ENCODE measurements around the gene SORCS1. TPM values are rescaled to one million over a fixed set of nuclear protein-coding genes. Genes with fewer than 3 reads are reported as not detected.
"Not testable (repeated sequence)": the region's sequence is repeated elsewhere in the genome, so short reads cannot be mapped to it uniquely, and the experiment has no call there.

SORCS1 gene
- total RNA-seq, 1 donor from 2014 or later, result not detected

DNA sequence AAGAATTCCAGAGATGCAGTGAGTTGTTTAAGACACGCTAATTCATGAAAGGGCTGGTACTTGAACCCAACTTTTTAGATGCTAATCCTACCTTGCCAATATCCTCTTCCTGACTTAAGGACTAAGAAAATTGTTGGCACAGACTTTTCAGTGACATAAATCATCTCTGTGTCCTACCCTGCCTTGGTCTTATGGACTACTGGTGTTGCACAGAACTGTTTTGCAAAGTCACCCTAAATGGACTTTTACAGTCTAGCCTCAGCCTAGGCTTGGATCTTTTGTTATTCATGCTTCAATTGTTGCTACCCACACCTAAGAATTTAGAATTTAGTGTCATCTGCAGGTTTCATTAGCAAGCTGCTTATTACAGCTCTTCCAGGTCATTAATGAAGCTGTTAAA, 112.7 kb downstream of the SORCS1 start:
- intact Hi-C loops (cut with micrococcal nuclease), result no loop called here

GRCh38 chr10:107043461-107043860, 121.0 kb downstream of the SORCS1 start:
- intact Hi-C loops (cut with micrococcal nuclease), result no loop called here

DNA sequence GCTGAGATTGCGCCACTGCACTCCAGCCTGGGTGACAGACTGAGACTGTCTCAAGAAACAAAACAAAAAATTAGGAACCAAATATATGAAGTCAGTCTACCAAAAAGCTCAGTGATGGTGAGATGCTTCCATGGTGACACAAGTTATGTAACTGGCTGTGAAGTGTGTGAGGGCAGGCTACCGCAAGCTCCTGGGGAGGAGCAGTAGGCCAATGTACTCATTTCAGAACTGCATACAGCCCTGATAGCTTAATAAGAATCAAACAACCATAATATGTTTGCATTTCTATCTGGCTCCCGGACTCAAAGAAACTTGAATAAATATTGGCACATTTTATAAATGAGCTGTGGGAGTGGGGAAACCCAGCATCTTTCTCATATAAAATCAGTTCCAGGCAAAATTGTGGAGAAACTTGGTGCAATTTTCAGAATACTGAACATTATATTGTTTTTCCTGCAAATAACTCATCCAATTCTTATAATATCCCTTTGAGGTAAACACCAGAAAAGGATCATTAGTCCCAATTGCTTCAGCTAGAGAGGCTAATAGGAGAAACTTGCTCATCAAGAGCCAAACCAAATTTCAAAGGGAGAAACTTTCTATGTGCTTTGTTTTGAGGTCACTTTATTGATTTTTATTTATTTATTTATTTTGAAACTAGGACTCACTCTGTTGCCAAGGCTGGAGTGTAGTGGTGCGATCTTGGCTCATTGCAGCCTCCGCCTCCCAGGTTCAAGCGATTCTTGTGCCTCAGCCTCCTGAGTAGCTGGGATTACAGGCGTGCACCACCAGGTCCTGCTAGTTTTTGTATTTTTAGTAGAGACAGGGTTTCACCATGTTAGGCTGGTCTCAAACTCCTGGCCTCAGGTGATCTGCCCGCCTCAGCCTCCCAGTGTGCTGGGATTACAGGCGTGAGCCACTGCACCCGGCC, 127.0 kb downstream of the SORCS1 start:
- intact Hi-C loops (cut with micrococcal nuclease), result no loop called here

DNA sequence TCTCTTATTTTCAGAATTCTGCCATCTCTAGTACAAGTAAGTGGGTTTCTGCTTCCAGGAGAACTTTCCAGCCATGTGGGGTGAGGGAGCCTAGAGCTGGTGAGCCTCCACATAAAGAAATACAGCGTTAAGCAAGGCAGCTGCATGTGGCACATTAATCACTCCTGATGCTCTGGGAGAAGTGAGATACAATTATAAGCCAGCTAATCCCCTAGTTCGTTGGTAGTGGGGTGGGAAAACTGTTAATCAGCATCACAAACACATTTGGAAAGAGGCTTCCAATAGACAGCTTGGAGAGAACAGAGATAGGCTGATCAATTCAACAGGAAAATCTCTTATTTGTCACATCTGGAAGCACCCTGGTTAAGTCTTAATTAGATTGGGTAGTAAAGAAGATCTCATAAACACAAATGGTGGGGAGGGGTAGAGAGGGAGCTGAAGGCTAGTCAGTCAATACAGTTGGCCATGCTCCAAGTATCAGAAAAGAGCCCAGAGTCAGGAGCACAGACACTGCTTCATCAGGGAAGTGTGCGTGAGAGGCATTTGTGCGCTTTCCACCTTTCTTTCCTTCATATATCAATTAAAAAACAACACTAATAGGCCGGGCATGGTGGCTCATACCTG, 130.6 kb downstream of the SORCS1 start:
- intact Hi-C loops (cut with micrococcal nuclease), result no loop called here

GRCh38 chr10:107032700-107033401, 131.7 kb downstream of the SORCS1 start:
- intact Hi-C loops (cut with micrococcal nuclease), result no loop called here

- intact Hi-C loops (cut with micrococcal nuclease), result no loop called here
These were observed 132.4 kb downstream of the SORCS1 start for GRCh38 chr10:107031931-107032699.

- intact Hi-C loops (cut with micrococcal nuclease), result no loop called here
These were observed 136.3 kb downstream of the SORCS1 start for GRCh38 chr10:107028236-107028635.

- intact Hi-C loops (cut with micrococcal nuclease), result no loop called here
These were observed 138.8 kb downstream of the SORCS1 start for GRCh38 chr10:107025676-107026075.

- intact Hi-C loops (cut with micrococcal nuclease), result not testable (repeated sequence)
These were observed 140.5 kb downstream of the SORCS1 start for GRCh38 chr10:107024033-107024432.

DNA sequence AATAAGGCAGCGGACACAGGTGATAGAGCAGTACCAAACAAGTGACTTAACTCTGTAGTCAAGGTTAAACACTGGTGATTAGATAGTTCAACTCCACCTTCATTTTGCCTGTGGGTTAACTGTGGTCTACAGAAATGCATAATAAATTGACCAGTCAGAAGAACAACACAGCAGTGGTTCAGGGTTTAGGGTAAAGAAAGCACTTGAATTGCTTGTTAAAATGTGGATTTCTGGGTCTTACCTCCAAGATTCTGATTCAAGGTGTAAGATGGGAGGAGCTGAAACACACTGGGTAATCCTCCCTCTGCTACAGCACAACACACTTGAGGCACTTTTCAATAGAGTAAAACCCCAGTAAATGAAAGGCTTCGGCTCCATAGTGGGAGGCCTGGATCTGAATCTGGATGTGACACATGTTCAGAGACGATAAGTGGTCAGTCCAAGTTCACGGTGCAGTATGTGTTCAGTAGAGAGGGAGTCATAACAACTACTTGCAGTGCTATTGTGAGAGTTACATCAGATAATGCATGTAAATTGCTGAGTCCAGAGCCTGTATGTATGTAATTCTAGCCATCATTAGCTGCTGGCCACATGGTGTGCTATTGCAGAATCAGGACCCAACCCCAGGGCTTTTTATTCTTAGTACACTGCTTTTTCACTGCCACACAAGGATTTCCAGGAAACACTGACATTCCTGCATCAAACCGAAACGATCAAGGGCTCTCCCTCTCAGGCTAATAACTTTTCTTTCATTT, 141.7 kb downstream of the SORCS1 start:
- intact Hi-C loops (cut with micrococcal nuclease), result no loop called here

- intact Hi-C loops (cut with micrococcal nuclease), result no loop called here
These were observed 145.4 kb downstream of the SORCS1 start for GRCh38 chr10:107019154-107019553.

DNA sequence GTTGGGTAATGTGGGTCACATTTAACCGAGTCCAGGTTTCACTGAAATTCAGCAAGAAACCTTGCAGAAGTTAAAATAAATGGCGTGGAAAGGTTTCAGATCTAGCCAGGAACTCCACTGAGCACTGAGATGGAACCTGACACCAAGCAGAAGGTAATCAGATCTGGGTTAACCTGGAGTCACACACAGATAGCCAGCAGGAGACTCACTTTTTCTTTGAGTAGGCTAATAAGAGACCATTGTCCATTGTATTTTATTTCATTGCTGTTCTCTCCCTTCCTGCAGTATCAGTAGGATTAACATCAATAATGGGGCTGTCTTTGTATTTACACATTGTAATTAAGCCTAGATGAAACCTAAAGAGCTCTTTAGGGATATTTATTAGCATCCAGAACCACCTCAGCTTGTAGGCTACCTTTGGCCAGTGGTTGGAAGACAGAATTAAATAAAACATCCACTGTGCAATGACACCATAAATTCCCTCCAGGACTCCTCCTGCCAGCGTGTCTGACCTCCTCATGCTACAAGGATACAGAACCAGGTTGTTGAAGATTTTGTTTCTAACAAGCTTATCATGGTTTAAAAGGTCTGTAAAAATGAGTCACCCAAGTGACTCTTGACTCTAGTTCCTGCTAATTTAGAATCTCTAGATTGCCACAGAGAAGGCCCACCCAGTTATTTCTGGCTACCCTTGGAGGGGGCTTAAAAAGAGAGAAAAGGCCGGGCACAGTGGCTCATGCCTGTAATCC, 151.1 kb downstream of the SORCS1 start:
- intact Hi-C loops (cut with micrococcal nuclease), result no loop called here

GRCh38 chr10:107011992-107012391, 152.5 kb downstream of the SORCS1 start:
- intact Hi-C loops (cut with micrococcal nuclease), result no loop called here

DNA sequence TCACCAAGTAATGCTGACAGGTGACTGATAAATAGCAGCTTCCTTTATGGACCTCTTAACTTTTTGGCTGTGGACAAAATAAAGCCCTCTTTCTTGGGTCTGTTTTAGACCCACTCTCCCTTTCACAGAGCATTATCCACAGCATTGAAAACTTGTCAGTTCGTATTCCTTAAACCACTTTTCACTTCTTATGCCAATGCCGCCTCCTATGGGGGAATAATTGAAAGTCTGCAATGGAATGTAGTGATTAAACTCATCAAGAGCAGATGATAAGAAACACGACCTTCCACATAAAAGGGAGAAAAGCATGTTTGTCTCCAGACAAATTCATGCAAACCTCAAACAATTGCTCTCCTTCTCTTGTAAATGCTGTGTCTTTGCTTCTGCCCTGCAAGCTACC, 153.4 kb downstream of the SORCS1 start:
- intact Hi-C loops (cut with micrococcal nuclease), result no loop called here

GRCh38 chr10:107010531-107010930, 154.0 kb downstream of the SORCS1 start:
- intact Hi-C loops (cut with micrococcal nuclease), result no loop called here

DNA sequence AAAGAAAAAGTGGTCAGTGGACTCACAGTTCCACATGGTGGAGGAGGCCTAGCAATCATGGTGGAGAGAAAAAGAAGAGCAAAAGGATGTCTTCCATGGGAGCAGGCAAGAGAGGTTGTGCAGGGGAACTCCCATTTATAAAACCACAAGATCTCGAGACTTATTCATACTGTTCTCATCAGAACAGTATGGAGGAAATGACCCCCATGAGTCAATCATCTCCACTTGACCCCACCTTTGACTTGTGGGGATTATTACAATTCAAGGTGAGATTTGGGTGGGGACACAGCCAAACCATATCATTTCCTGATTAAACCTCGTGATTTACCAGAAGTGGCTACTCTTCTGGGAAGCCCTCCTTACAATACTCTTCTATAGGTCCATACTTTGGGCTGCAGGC, 160.1 kb downstream of the SORCS1 start:
- intact Hi-C loops (cut with micrococcal nuclease), result no loop called here

DNA sequence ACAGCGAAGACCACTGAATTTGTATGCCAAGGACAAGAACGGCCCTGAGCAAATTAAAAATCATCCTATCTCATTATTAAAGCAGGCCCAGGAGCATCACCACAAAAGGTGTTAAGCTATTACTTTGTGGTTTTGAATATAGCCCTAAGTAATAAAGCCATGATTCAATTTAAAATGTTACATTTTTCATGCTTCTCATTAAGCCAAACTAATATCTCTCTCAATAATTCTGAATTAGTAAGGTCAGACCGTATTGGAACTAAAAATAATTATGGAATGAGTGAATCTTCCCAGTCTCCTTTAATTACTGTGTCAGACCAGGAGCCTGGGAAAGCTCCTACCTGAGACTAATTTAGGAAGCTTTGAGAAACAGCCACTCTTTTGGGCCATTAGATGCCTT, 162.4 kb downstream of the SORCS1 start:
- intact Hi-C loops (cut with micrococcal nuclease), result no loop called here

DNA sequence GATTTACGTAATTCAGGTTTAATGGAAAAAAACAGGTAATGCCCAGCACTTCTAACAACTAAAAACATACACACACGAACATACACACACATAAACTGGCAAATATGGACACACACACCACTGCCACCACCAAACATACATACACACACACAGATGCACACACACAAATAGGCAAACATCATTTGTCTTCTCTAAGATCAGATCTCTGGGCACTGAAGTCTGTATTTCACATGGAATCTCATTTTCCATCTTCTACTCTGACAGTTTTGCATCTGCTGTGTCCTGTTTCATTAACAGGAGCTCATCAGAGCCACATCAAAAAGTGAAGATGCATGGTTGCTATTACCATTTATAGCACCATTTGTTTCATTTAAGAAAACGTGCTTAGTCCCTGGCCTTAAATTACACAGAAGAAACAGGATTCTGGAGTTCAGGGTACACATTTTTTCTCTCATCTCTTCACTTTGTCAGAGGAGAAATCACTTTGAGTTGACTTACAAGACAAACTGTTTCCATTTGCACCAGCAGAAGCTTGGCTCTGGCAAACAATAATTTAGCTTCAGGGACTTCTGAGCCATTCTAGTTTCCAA, 165.3 kb downstream of the SORCS1 start:
- intact Hi-C loops (cut with micrococcal nuclease), result no loop called here

DNA sequence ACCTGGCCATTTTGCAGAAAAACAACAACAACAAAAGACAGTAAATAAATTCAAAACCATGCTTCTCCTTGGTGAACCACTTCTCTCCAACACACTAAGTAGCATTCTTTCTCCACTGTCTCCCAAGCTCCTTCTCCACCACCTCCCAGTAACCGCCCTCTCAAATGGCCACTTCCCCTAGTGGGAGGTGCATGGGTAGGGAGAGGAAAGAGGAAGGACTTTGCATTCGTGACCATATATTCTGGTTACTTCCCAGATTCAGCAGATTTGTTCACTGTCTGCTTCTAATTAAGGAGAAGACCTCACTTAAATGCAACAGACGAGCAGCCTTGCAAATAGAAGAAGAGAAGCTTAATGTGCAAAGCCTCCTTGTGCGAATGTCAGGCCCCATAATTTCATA, 166.8 kb downstream of the SORCS1 start:
- intact Hi-C loops (cut with micrococcal nuclease), result no loop called here

DNA sequence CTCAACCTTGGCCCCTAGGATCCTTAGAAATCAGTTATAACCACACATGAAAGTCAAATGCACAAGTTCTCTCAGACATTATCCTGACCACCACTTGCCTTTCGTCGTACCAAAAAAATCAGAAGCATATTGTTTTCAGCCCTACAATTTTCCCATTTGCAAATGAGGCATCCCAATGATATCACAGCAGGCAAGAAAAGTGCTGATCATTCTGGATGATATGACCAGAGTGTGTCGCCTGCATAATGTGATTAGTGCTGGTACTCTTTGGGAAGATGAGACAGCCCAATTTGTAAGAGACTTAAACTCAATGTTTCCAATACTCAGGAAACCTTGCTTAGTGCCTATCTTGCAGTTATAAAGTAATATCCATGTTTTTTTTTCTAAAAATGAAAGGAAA, 168.0 kb downstream of the SORCS1 start:
- intact Hi-C loops (cut with micrococcal nuclease), result no loop called here
